Endothelial cell of umbilical vein (primary cell): ENCODE results near the gene SSC4D. TPM values are rescaled to one million over a fixed set of nuclear protein-coding genes. Genes with fewer than 3 reads are reported as not detected.

Experiments
- BruUV-seq: library from RNA; stranded (reverse); fragments of 400-500 nt; replicated peaks from 2 replicates; lab custom pipeline; 2021; lab: Mats Ljungman, UMichigan
- CTCF ChIA-PET: fragments of 300-600, 350-600 bp; sonication (Branson Sonifier 250); formaldehyde crosslinking; loops from one replicate; lab custom pipeline; 2021; ENCODE audit warnings: antibody characterized with exemption, inconsistent platforms; lab: Charles Lee
- POLR2A ChIA-PET: fragments of 300-600, 350-600 bp; sonication (Branson Sonifier 250); formaldehyde crosslinking; loops from one replicate; lab custom pipeline; 2021; ENCODE audit warnings: antibody characterized with exemption, inconsistent platforms; lab: Charles Lee
- DNase-seq: peaks from one replicate; pipeline ENCODE4 v3.0.0-alpha.2; 2011; ENCODE audit warnings: low read depth, low spot score
- FAIRE-seq: peaks from 2 replicates; lab custom pipeline; 2011; peaks lifted over from hg19 to GRCh38; lab: Jason Lieb, UNC
- H2AFZ ChIP-seq: 2 replicates; pipeline ENCODE4 v1.6.0; 2012; ENCODE audit warnings: low read depth, low read length, control low read depth, inconsistent platforms
- H3K27ac ChIP-seq: 2 replicates; pipeline ENCODE4 v1.5.1; 2011; ENCODE audit warnings: low read depth, mild to moderate bottlenecking, control low read depth, low read length, moderate library complexity; ENCODE audit not compliant: insufficient read depth
- H3K27me3 ChIP-seq, 2 experiments: 2 replicates each; pipeline versions ENCODE4 v1.6.0 to v1.6.1; 2011; ENCODE audit warnings: low read length in 2 of 2, mixed read lengths in 1 of 2; ENCODE audit not compliant: control insufficient read depth in 2 of 2, insufficient read depth in 2 of 2
- H3K36me3 ChIP-seq, 2 experiments: 2 replicates in 1 of 2; 3 replicates in 1 of 2; pipeline ENCODE4 v1.5.1; 2011; ENCODE audit warnings: low read length in 2 of 2, mild to moderate bottlenecking in 1 of 2, moderate library complexity in 1 of 2; ENCODE audit not compliant: control insufficient read depth in 2 of 2, insufficient read depth in 2 of 2; ENCODE audit errors: extremely low read depth in 1 of 2
- H3K4me1 ChIP-seq: 3 replicates; pipeline ENCODE4 v1.5.1; 2011; ENCODE audit warnings: mild to moderate bottlenecking, low read length; ENCODE audit not compliant: control insufficient read depth, insufficient read depth; ENCODE audit errors: extremely low read depth
- H3K4me2 ChIP-seq: 2 replicates; pipeline ENCODE4 v1.6.1; 2011; ENCODE audit warnings: low read length, control low read depth, mixed read lengths; ENCODE audit not compliant: insufficient read depth
- H3K4me3 ChIP-seq, 3 experiments: fragments of 200-600 bp in 1 of 3; sonication (generic), shearing (Covaris generic) in 1 of 3; replicated peaks in 1 of 3; 2 replicates each; pipeline ENCODE4 v1.5.1; 2011 to 2016; ENCODE audit warnings: control low read depth in 3 of 3, low read length in 3 of 3, mild to moderate bottlenecking in 2 of 3, inconsistent platforms in 1 of 3, low read depth in 1 of 3, moderate library complexity in 1 of 3; ENCODE audit not compliant: insufficient read depth in 1 of 3
- H3K79me2 ChIP-seq: 2 replicates; pipeline ENCODE4 v1.6.0; 2012; ENCODE audit warnings: low read length, inconsistent platforms; ENCODE audit not compliant: control insufficient read depth, insufficient read depth
- H3K9ac ChIP-seq: replicated peaks from 2 replicates; pipeline ENCODE3; 2011; ENCODE audit warnings: low read length, control low read depth; ENCODE audit not compliant: insufficient read depth; ENCODE audit errors: extremely low read depth
- H3K9me1 ChIP-seq: replicated peaks from 3 replicates; pipeline ENCODE4 v1.6.0; 2011; ENCODE audit warnings: mild to moderate bottlenecking, low read length; ENCODE audit not compliant: control insufficient read depth, insufficient read depth; ENCODE audit errors: extremely low read depth
- H3K9me3 ChIP-seq: replicated peaks from 2 replicates; pipeline ENCODE4 v1.5.1; 2012; ENCODE audit warnings: low read length, inconsistent platforms; ENCODE audit not compliant: control insufficient read depth, insufficient read depth
- H4K20me1 ChIP-seq: replicated peaks from 2 replicates; pipeline ENCODE3; 2011; ENCODE audit warnings: mild to moderate bottlenecking, low read length; ENCODE audit not compliant: control insufficient read depth, insufficient read depth; ENCODE audit errors: extremely low read depth
- JUN ChIP-seq: IDR thresholded peaks from 2 replicates; pipeline ENCODE4 v1.6.1; 2011; ENCODE audit warnings: borderline replicate concordance, low read depth; ENCODE audit not compliant: insufficient read length, insufficient read depth
- POLR2AphosphoS5 ChIP-seq: IDR thresholded peaks from 2 replicates; pipeline ENCODE4 v1.6.1; 2012; ENCODE audit warnings: low read depth, mild to moderate bottlenecking, control low read depth, low read length, moderate library complexity; ENCODE audit not compliant: insufficient read depth
- dilution Hi-C: fragments of 300-500 bp; cut with MboI; formaldehyde crosslinking; loops from one replicate; pipeline ENCODE4 v1.15.0; 2019; ENCODE audit warnings: low sequenced_read_pairs; ENCODE audit not compliant: extremely low pct_ligation_motif_present
- intact Hi-C: fragments of 100-400 bp; cut with micrococcal nuclease; formaldehyde crosslinking; loops from one replicate; pipeline ENCODE4 v1.10.0; 2022
- polyA plus RNA-seq, 4 experiments: library from polyadenylated mRNA; depleted of rRNA in 3 of 4; stranded (reverse) in 3 of 4; unstranded in 1 of 4; fragments of >200 nt; gene quantifications; 2 replicates each; pipeline versions ENCODE4 v1.2.1 to v1.2.3, GENCODE V29; 2011 to 2012; ENCODE audit warnings: missing spikeins in 1 of 4
- total RNA-seq: library from RNA; stranded (reverse); gene quantifications from 2 replicates; pipeline ENCODE4 v1.2.3, GENCODE V29; 2021

The SSC4D gene
- total and polyA plus RNA-seq, 2 donors (not counting 3 experiments of a cell fraction or from before 2014, with no cell fraction given): 0.46 to 0.88 TPM

GRCh38 chr7:76340617-76341131 lies 68.8 kb downstream of the SSC4D start:
- FAIRE-seq (peak; percentile 80), DNase-seq (peak; percentile 80)
- Histone ChIP-seq H3K4me1 (peaks cover 14% of the 10 kb centered on the region), H3K27ac (peak overlapping the region; percentile 54), H3K9ac (no peak overlapping the region), H3K4me3 (no peak overlapping the region), H3K27me3 (no peaks in the 10 kb centered on the region), H3K36me3 (peaks cover 16 to 29% of the 10 kb centered on the region in 2 experiments), H3K79me2 (peaks cover 99% of the 10 kb centered on the region), H3K9me3 (no peaks in the 10 kb centered on the region), H3K9me1 (no peaks in the 10 kb centered on the region), H2AFZ (no peak overlapping the region), H4K20me1 (peaks cover 20% of the 10 kb centered on the region), H3K4me2 (no peak overlapping the region)
- POLR2A ChIA-PET: no interaction called here
- dilution Hi-C loops (no loop called here), intact Hi-C loops (no loop called here)
- no TSS peak for BruUV-seq
- CTCF ChIA-PET: no interaction called here
- TF ChIP-seq JUN (no peak), POLR2AphosphoS5 (peak; percentile 12)

Other genes with a start within 250 kb of the SSC4D start
- gene SRRM3, start 207.8 kb downstream of the SSC4D start, total RNA-seq: 4.8 and 5.4 TPM in 2 replicates
- 4.4 and 4.9 TPM in 2 replicates for gene SRRM3, start 207.8 kb downstream of the SSC4D start, polyA plus RNA-seq
- 1,711 and 1,748 TPM in 2 replicates for gene HSPB1, start 107.0 kb downstream of the SSC4D start, total RNA-seq
- 3,130 and 5,305 TPM in 2 replicates for gene HSPB1, start 107.0 kb downstream of the SSC4D start, polyA plus RNA-seq
- 199 and 205 TPM in 2 replicates for gene YWHAG, start 50.7 kb downstream of the SSC4D start, total RNA-seq
- 41.3 and 55.6 TPM in 2 replicates for gene YWHAG, start 50.7 kb downstream of the SSC4D start, polyA plus RNA-seq
- gene ZP3, start 15.3 kb upstream of the SSC4D start, total RNA-seq: 0.32 and 4.0 TPM in 2 replicates
- gene ZP3, start 15.3 kb upstream of the SSC4D start, polyA plus RNA-seq: 3.0 and 4.3 TPM in 2 replicates
- gene DTX2, start 52.0 kb upstream of the SSC4D start, total RNA-seq: 16.7 and 17.1 TPM in 2 replicates
- gene DTX2, start 52.0 kb upstream of the SSC4D start, polyA plus RNA-seq: 8.5 and 11.7 TPM in 2 replicates
- gene UPK3B, start 100.9 kb upstream of the SSC4D start, total RNA-seq: 0.77 and 0.97 TPM in 2 replicates
- gene UPK3B, start 100.9 kb upstream of the SSC4D start, polyA plus RNA-seq: 0.19 TPM in 1 of 2 replicates, not detected in the other
- 0.22 TPM in 1 of 2 replicates, not detected in the other for gene SPDYE16, start 133.6 kb upstream of the SSC4D start, total RNA-seq
- gene SPDYE16, start 133.6 kb upstream of the SSC4D start, polyA plus RNA-seq: 0.03 and 0.24 TPM in 2 replicates
- gene POMZP3, start 217.6 kb upstream of the SSC4D start, total RNA-seq: 9.8 and 20.8 TPM in 2 replicates
- 12.7 and 13.5 TPM in 2 replicates for gene POMZP3, start 217.6 kb upstream of the SSC4D start, polyA plus RNA-seq